ENCODE data around the gene JPT1. TPM values are rescaled to one million over a fixed set of nuclear protein-coding genes. Genes with fewer than 3 reads are reported as not detected.

The JPT1 gene
- total RNA-seq: 23.0 TPM

DNA sequence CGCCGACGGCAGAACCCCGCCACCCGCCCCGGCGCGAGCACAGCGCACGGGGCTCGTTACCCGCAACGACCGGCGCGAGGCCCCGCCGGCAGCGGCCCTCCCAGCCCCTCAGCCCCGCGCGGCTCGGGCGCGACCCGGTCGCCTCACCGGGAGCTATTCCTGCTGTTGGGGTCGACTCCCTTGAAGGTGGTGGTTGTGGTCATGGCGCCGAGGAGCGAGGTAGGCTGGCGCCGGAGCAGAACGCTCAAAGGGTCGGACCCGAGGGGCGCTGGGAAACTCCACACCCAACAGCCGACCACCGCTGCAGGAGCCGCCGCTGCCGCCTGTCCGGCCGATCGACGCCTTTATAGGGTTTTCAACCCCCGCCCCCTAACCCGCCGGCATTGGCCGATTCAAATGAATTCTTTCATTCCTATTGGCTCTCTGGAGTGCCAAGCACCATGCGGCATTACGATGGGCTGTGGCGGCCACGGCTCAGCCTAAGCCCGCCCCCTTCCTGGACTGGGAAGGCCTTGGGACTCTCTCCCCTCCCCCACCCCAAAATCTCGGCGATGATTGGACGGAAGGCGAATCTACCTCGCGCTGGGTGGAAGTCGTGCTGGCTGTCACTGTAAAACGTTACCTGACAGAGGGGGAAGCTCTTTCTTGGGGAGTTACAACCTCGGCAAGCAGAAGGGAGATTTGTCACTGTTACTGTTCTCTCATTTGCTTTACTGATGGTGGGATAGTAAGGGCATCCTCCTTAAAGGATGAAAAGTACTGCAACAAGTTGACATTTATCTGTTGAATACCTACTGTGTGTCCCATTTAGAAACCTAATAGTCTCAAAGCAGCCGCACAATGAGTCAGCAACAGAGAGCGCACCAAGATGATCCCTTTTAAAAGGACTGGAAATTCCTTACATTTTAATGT, at the start of gene JPT1:
Gene JPT1 (minus strand): TSS at position 318 of the 912 bp plus-strand sequence. CDS start 115 bp downstream, at position 203.
- peak within 1 kb of the TSS; percentile 51 to 69 for H3K27ac ChIP-seq
- intact Hi-C loops (cut with DNase I): loop anchor here (1.0 to 2.0 kb wide), 2 partner anchors 24 to 28 kb away; partner anchors contain the start of genes NT5C and SUMO2
- no peaks in the 10 kb centered on the region for H3K27me3 ChIP-seq
- H3K36me3 ChIP-seq: no peaks in the 10 kb centered on the region
- peak within 1 kb of the TSS; percentile 94 to 98 for H3K4me3 ChIP-seq
- peaks cover 6% of the 10 kb centered on the region in 2 donors for H3K4me1 ChIP-seq
- H3K9me3 ChIP-seq: no peaks in the 10 kb centered on the region
- peak; percentile 95 to 99 for DNase-seq (ENCODE audit: low spot score in 2 of 2)
- TF ChIP-seq, protein P1, sequence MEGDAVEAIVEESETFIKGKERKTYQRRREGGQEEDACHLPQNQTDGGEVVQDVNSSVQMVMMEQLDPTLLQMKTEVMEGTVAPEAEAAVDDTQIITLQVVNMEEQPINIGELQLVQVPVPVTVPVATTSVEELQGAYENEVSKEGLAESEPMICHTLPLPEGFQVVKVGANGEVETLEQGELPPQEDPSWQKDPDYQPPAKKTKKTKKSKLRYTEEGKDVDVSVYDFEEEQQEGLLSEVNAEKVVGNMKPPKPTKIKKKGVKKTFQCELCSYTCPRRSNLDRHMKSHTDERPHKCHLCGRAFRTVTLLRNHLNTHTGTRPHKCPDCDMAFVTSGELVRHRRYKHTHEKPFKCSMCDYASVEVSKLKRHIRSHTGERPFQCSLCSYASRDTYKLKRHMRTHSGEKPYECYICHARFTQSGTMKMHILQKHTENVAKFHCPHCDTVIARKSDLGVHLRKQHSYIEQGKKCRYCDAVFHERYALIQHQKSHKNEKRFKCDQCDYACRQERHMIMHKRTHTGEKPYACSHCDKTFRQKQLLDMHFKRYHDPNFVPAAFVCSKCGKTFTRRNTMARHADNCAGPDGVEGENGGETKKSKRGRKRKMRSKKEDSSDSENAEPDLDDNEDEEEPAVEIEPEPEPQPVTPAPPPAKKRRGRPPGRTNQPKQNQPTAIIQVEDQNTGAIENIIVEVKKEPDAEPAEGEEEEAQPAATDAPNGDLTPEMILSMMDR (IDR thresholded peaks at IDR 0.05): peak in 1 of 3 experiments; percentile 14

DNA sequence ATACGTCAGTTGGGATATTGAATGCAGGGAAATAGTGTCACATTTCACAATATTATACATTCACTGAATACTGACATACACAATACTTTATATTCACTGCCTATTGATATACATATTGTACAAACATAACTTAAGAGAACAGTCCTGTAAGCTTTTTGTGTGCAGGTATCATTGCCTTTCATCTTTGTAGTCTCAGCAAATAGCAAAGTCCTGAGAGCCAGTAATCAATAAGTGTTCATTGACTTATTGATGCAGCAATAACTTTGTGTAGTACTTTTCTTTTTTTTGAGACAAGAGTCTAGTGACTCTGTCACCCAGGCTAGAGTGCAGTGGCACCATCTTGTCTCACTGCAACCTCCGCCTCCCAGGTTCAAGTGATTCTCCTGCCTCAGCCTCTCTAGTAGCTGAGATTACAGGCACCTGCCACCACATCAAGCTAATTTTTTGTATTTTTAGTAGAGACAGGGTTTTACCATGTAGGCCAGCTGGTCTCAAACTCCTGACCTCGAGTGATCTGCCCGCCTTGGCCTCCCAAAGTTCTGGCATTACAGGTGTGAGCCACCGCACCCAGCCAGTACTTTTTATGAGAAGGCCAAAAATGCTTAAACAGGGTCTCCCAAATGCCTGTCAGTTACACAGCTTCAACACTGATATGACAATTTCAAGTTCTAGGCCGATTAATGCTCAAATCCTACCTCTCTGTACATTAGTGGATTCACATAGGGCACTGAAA, 45.7 kb upstream of the JPT1 start:
- TF ChIP-seq, protein P1 (IDR thresholded peaks at IDR 0.05): no peak
- intact Hi-C loops (cut with DNase I): loop anchor here (2.0 kb wide), 2 partner anchors 85 to 239 kb away; no protein-coding TSS in a partner anchor
- H3K4me1 ChIP-seq: no peaks in the 10 kb centered on the region

DNA sequence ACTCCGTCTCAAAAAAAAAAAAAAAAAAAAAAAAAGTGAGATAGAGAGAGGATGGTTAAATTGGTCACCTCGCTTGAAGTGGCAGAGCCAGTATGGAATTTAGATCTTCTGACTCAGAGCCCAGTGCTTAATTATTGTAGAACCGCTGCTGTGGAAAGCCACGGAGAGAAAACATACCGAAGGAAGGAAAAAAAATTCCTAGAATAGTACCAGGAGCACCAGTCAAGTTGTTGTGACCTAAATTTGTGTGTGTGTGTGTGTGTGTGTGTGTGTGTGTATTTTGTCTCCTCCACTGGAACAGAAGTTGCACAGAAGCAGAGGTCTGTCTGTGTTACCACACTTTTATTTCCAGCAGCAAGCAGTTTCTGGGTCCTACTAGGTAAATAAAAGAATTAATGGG, 40.6 kb upstream of the JPT1 start:
- no peaks in the 10 kb centered on the region for H3K4me1 ChIP-seq
- TF ChIP-seq, protein P1 (IDR thresholded peaks at IDR 0.05): no peak
- no peaks in the 10 kb centered on the region for H3K9me3 ChIP-seq
- H3K27me3 ChIP-seq: no peaks in the 10 kb centered on the region
- intact Hi-C loops (cut with DNase I): no loop called here
- no peak overlapping the region for H3K27ac ChIP-seq
- no peak overlapping the region for H3K4me3 ChIP-seq
- no peaks in the 10 kb centered on the region for H3K36me3 ChIP-seq
- no peak for DNase-seq (ENCODE audit: low spot score in 2 of 2)

More for the DNA sequence above, 45.7 kb upstream of the JPT1 start:
- Histone ChIP-seq H3K27me3 (no peaks in the 10 kb centered on the region), H3K4me3 (no peak overlapping the region), H3K27ac (no peak overlapping the region), H3K36me3 (no peaks in the 10 kb centered on the region), H3K9me3 (no peaks in the 10 kb centered on the region)
- no peak for DNase-seq (ENCODE audit: low spot score in 2 of 2)

DNA sequence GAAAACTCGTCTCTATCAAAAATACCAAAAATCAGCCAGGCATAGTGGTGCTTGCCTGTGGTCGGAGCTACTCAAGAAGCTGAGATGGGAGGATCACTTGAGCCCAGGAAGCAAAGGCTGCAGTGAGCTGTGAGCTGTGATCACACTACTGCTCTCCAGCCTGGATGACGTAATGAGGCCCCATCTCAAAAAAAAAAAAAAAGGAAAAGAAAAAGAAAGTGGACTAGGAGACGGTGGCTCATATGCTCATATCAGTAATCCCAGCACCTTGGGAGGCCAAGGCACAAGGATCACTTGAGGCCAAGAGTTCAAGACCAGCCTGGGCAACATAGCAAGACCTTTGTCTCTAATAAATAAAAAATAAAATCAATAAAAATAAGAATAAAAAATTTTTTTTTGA, 37.3 kb upstream of the JPT1 start:
- Histone ChIP-seq H3K27ac (no peak overlapping the region), H3K36me3 (no peaks in the 10 kb centered on the region), H3K4me1 (no peaks in the 10 kb centered on the region), H3K27me3 (no peaks in the 10 kb centered on the region), H3K4me3 (no peak overlapping the region), H3K9me3 (no peaks in the 10 kb centered on the region)
- intact Hi-C loops (cut with DNase I): no loop called here
- TF ChIP-seq, protein P1 (IDR thresholded peaks at IDR 0.05): no peak
- DNase-seq (ENCODE audit: low spot score in 2 of 2): no peak

DNA sequence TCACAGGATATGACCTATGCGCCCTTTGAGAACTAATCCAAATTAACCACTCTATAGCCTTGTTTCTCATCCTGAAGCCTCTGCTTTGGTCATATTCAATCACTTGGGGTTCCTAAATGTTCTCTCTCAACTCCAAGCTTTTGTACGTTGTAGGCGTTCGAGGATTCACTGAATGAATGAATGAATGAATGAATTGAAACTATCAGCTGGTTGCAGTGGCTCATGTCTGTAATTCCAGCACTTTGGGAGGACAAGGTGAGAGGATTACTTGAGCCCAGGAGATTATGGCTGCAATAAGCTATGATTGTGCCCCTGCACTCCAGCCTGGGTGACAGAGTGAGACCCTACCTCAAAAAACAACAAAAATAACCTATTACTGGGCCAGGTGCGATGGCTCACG, 34.3 kb upstream of the JPT1 start:
- Histone ChIP-seq H3K27me3 (no peaks in the 10 kb centered on the region), H3K27ac (no peak overlapping the region), H3K4me3 (no peak overlapping the region), H3K4me1 (no peaks in the 10 kb centered on the region), H3K36me3 (no peaks in the 10 kb centered on the region), H3K9me3 (no peaks in the 10 kb centered on the region)
- no peak for DNase-seq (ENCODE audit: low spot score in 2 of 2)
- intact Hi-C loops (cut with DNase I): no loop called here
- TF ChIP-seq, protein P1 (IDR thresholded peaks at IDR 0.05): no peak
